ENCODE results near the gene PROX1.

PROX1 gene

GRCh38 chr1:213997772-213998107 lies 10.0 kb downstream of the PROX1 start:
- DNase-seq (ENCODE audit: low spot score) = no peak

DNA sequence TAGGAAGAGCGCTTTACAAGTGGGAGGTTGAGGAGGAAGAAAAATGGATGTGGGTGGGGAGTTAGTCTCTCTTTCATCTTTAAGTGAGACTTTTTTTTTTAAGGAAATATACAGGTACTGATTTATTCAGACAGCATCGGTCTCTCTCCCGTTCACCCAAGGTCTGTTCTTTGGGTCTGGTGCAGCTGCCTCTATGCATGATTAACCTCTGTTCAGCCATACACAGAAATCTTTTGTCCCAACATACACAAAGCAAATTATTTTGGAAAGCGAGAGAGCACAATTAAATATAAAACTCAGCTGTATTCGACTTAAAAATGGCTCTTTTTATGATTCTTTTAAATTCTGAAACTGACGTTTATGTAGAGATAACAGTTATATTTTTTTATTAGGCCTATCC lies 11.0 kb downstream of the PROX1 start:
- no peak for DNase-seq (ENCODE audit: low spot score)

- DNase-seq (ENCODE audit: low spot score) = no peak
Observed at GRCh38 chr1:213999732-214000131, 12.0 kb downstream of the PROX1 start.

- DNase-seq (ENCODE audit: low spot score) = no peak
Observed at GRCh38 chr1:214002060-214002459, 14.3 kb downstream of the PROX1 start.

DNA sequence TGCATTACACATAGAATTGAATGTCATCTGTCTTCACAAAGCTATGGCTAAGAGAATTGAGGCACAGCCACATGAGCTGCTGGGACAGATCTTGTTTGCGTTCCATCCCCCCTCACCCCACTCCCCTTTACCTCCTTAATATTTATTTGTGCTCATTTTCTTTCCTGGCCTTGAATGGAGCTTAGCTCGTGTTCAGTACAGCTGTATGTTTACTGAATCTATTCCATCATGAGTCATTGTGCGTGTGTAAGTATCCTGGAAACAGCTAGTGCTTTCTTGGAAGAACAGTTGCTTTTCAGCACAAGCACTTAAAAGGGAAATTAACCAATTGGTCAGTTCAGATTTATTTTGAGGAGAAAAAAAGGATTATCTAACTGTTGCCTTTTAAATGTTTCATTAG lies 14.7 kb downstream of the PROX1 start:
- no peak for DNase-seq (ENCODE audit: low spot score)

- no peak for DNase-seq (ENCODE audit: low spot score)
Observed at GRCh38 chr1:214003233-214003632, 15.5 kb downstream of the PROX1 start.

GRCh38 chr1:214004014-214004413 lies 16.2 kb downstream of the PROX1 start:
- no peak for DNase-seq (ENCODE audit: low spot score)

- no peak for DNase-seq (ENCODE audit: low spot score)
Observed at GRCh38 chr1:214004795-214005194, 17.0 kb downstream of the PROX1 start.

- DNase-seq (ENCODE audit: low spot score) = no peak
Observed at GRCh38 chr1:214005708-214006107, 17.9 kb downstream of the PROX1 start.

DNA sequence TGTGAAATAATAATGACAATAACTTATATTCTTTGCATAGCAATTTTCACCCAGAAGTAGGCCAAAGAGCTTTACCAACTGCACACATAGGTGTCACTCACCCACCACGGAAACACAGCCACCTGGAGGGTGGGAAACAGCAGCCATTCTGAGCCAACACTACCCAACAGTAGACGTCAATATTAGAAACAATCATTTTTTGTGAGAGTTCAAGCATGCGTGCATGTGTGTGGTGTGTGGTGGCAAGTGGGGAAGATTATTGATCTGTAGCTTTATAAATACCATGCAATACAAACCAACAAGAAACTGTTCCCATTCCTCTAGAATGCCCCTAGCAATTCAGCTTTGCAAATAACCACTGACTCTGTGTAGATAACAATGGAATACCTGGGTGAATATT lies 19.1 kb downstream of the PROX1 start:
- no peak for DNase-seq (ENCODE audit: low spot score)

GRCh38 chr1:214008347-214008746 lies 20.6 kb downstream of the PROX1 start:
- DNase-seq (ENCODE audit: low spot score) = no peak

DNA sequence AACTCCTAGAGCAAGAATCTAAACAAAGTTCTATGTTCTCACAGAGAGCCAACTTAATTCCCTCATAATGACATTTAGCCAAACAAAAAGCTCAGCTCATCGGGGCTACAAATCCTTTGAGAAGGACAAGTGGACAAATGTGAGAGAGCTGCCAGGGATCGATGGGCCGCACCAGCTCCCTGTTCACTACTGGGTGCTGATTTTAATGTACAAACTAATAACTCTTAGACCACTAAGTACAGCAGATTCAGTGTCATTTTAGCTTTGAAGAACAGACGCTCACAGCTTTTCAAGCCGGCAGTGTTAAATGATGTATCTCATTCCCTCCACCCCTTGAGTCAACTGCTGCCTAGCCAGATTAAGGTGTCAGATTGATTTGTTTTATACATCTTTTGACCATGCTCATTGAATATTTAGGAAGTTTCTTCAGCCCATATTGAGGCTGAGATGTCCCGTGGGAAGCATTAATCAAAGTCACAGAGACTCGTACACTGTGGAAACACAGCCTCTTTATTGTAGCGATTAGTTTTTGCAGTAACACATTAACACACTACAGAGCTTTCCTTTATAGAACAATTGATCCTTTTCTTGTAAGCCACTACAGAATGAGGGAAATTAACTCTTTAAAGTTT lies 21.1 kb downstream of the PROX1 start:
- no peak for DNase-seq (ENCODE audit: low spot score)

- DNase-seq (ENCODE audit: low spot score) = no peak
Observed at GRCh38 chr1:214009423-214010196, 21.8 kb downstream of the PROX1 start.

DNA sequence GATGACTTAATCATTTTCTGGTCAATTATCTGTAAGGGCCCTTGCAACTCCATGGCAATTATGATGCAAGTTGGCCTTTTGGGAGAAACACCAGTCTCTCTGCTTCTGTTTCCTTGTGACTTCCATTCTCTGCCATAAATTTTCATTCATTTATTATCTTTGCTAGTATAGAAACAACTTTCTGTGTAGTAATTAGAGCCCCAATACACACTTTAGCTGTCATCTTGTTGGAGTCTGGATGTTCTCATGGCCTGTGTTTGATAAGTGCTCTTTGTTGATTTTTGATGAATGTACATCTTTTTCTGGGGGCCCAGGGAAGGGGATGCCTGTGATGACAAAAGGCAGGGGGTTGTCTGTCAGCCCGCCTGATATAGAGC lies 22.4 kb downstream of the PROX1 start:
- no peak for DNase-seq (ENCODE audit: low spot score)

GRCh38 chr1:214010717-214011116 lies 22.9 kb downstream of the PROX1 start:
- no peak for DNase-seq (ENCODE audit: low spot score)

DNA sequence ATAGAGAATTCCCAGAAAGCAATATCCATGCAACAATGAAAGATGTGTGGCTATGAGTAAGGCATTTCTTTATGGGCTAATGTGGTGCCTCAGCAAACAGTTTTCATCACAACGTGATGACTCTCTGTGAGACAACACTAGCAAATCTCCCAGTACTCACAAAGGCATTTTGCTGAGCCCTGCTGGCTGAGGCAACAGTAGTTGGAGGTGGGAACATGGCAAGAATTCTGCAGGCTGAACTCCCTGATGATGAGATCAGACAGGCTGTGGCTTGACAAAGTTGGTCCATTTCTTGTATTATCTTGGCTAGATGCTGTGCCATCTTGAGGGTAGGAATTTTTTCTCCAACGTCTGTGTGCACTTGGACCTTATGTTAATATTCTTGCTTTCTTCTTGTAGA lies 24.6 kb downstream of the PROX1 start:
- no peak for DNase-seq (ENCODE audit: low spot score)

DNA sequence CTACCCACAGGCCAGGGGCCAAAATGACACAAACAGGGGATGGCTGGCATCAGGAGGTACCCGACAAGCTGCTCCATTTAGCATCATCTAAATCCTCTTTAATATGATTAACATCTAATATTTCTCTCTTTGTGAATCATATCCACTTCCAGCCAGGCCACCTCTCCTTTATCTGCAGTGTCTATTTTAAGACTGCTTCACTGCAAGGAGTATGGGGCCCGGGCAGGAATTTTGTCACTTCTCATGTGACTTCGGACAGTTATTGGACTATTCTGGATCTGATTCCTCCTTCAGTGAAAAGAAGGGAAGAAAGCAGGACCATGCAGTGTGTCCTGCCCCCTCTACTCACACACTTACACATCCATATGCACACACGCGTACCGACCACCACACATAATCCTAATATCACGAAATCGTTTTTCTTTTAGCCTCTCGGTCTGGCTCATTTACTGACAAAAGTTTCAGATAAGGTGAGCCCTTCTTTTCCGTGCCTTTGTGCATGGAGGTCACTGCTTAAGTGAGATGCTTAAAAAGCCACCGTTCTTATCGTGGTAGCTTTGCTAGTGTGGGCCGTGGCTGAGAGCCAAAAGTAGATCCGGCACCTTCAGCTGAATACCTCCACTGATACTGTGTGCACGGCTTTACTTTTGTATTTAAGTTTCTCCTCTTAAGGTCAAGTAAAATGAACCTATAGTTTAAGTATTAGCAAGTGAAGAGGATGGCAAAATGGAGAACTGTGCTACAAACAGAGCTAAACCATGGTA lies 26.0 kb downstream of the PROX1 start:
- no peak for DNase-seq (ENCODE audit: low spot score)

DNA sequence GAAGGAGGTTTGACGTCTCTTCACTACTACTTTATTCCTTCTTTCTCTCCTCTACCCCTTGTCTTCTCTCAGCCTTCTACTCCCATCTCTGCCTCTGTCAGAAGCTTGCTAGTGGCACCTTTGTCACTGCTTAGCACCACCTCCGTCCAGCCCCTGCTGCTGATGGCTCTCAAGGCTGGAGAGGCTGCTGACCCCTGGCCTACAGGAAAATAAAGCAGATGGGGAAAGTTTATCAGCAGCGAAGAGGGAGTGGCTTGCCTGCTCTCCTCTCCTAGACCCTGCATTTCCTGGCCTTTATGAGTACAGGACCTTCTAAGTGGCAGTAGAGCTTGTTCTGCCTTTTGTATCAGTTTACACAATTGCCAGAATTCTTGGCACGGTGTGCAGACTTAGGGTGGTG lies 27.0 kb downstream of the PROX1 start:
- no peak for DNase-seq (ENCODE audit: low spot score)

DNA sequence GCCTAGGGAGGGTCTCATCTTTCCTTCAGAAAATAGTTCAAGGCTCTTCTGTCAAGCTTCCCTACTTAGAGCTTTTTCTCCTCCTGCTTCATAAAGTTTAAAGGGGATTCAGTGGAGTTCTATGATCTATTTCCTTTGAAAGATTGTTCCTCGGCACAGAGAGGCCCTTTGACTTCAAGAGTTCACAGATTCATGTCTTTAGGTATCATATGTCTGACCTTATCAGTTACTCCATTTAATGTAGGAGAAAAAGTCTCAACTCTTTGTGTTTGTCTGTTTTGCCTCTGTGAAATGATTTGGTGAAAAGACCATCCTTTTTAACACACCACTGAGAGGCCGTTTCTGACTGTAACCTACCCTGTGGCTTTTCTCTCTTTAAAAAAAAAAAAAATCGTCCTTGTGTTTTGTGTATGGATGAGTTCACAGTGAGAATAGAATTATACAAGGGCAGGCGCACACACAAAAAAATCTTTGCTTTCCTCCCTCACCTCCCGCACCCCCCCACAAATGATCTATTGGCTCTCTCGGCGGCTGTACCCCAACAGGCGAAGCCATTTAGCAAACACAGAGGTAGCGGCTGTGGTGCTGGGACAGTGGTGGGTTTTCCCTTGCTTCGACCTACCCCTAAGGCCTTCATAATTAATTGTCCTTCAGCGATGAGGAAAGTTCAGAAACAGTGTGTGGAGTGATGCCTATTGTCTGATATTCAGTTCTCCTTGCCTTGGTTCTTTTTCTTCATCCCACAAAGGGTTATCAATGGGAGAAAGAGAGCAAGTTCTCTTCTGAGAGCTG lies 29.6 kb downstream of the PROX1 start:
- no peak for DNase-seq (ENCODE audit: low spot score)

GRCh38 chr1:214018386-214019268 lies 30.9 kb downstream of the PROX1 start:
- no peak for DNase-seq (ENCODE audit: low spot score)

DNA sequence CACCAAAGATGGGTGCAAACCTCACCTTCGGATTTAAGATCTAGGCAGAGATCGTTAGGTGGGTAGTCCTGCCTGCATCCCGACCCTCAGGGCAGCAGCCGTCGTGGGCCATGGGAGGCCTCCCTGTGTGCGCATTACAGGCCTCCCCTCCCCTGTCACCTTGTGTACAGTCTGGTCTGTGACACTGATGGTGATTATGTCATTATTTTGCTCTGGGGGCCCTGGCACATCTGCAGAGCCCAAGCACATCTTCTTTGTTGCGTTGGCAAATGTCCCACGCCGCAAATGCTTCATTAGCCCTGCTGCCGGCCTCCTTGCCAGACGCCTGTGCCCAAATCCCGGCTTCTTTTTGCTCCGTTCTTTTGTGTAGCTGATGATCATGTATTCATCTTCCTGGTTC lies 31.7 kb downstream of the PROX1 start:
- DNase-seq (ENCODE audit: low spot score) = no peak

- no peak for DNase-seq (ENCODE audit: low spot score)
Observed at GRCh38 chr1:214021321-214021720, 33.5 kb downstream of the PROX1 start.
